B cell (primary cell): ENCODE data around the gene TMX2. TPM values are rescaled to one million over a fixed set of nuclear protein-coding genes. Genes with fewer than 3 reads are reported as not detected.

Experiments
- ATAC-seq: fragments of 200-7000 bp; cut with Tn5 transposase; one replicate; pipeline ENCODE4 v1.10.0; 2021; ENCODE audit warnings: low read depth, mild to moderate bottlenecking, moderate number of reproducible peaks, moderate library complexity
- CTCF ChIA-PET: fragments of 350-600 bp; sonication (Branson Sonifier 250); formaldehyde crosslinking; loops from one replicate; lab custom pipeline; 2021; ENCODE audit warnings: antibody characterized with exemption, inconsistent platforms; lab: Charles Lee
- POLR2A ChIA-PET: fragments of 350-600 bp; sonication (Branson Sonifier 250); formaldehyde crosslinking; loops from one replicate; lab custom pipeline; 2021; ENCODE audit warnings: antibody characterized with exemption; lab: Charles Lee
- DNase-seq: peaks from one replicate; pipeline ENCODE4 v3.0.0; 2013
- H2AFZ ChIP-seq: 2 replicates; pipeline ENCODE4 v1.6.1; 2012; ENCODE audit warnings: mild to moderate bottlenecking, low read depth, low read length; ENCODE audit not compliant: insufficient read depth, poor library complexity, severe bottlenecking
- H3K27ac ChIP-seq, 2 donors: 1 replicate in 1 of 2; 2 replicates in 1 of 2; pipeline ENCODE4 v1.5.1; 2012 to 2013; ENCODE audit warnings: low read length in 2 of 2, mild to moderate bottlenecking in 2 of 2, moderate library complexity in 1 of 2
- H3K27me3 ChIP-seq, 4 experiments: fragments of 200-600 bp in 1 of 4; sonication (generic) in 1 of 4; replicated peaks in 1 of 4; 1 replicate in 2 of 4; 2 replicates in 2 of 4; pipeline versions ENCODE4 v1.6.1 to v1.7.0; 2013 to 2016; ENCODE audit warnings: low read length in 3 of 4, mild to moderate bottlenecking in 2 of 4, mixed read lengths in 1 of 4, moderate library complexity in 1 of 4; ENCODE audit not compliant: insufficient read depth in 4 of 4, control insufficient read depth in 3 of 4; ENCODE audit errors: control extremely low read depth in 1 of 4
- H3K36me3 ChIP-seq, 2 experiments: replicated peaks in 1 of 2; 1 replicate in 1 of 2; 2 replicates in 1 of 2; pipeline versions ENCODE4 v1.6.1 to v1.7.1; 2013; ENCODE audit warnings: low read length in 1 of 2; ENCODE audit not compliant: insufficient read depth in 2 of 2, control insufficient read depth in 1 of 2; ENCODE audit errors: control extremely low read depth in 1 of 2, extremely low read depth in 1 of 2
- H3K4me1 ChIP-seq, 2 donors: fragments of 200-600 bp in 1 of 2; sonication (generic) in 1 of 2; 1 replicate in 1 of 2; 2 replicates in 1 of 2; pipeline versions ENCODE4 v1.5.1 to v1.6.1; 2013 to 2017; ENCODE audit warnings: low read length in 2 of 2; ENCODE audit not compliant: control insufficient read depth in 2 of 2, insufficient read depth in 2 of 2
- H3K4me2 ChIP-seq: replicated peaks from 2 replicates; pipeline ENCODE3; 2012; ENCODE audit warnings: mild to moderate bottlenecking, low read depth, low read length; ENCODE audit not compliant: poor library complexity, severe bottlenecking
- H3K4me3 ChIP-seq, 5 experiments: fragments of 200-600 bp in 1 of 5; sonication (generic) in 1 of 5; 1 replicate in 3 of 5; 2 replicates in 2 of 5; pipeline versions ENCODE4 v1.5.1 to v1.7.0; 2011 to 2016; ENCODE audit warnings: low read length in 4 of 5, mild to moderate bottlenecking in 4 of 5, low read depth in 2 of 5, control low read depth in 1 of 5, moderate library complexity in 1 of 5; ENCODE audit not compliant: insufficient read depth in 1 of 5; ENCODE audit errors: control extremely low read depth in 1 of 5, extremely low read depth in 1 of 5
- H3K79me2 ChIP-seq: fragments of 200-600 bp; sonication (generic); one replicate; pipeline ENCODE4 v1.6.0; 2016; ENCODE audit warnings: low read length; ENCODE audit not compliant: control insufficient read depth, insufficient read depth
- H3K9ac ChIP-seq: fragments of 200-600 bp; sonication (generic); 2 replicates; pipeline ENCODE4 v1.6.1; 2017; ENCODE audit warnings: mild to moderate bottlenecking, low read length, moderate library complexity
- H3K9me3 ChIP-seq, 3 donors: one replicate each; pipeline versions ENCODE4 v1.6.1 to v1.7.1; 2013; ENCODE audit warnings: low read length in 2 of 3; ENCODE audit not compliant: control insufficient read depth in 2 of 3, insufficient read depth in 1 of 3; ENCODE audit errors: control extremely low read depth in 1 of 3
- H4K20me1 ChIP-seq: 2 replicates; pipeline ENCODE4 v1.6.0; 2012; ENCODE audit warnings: mild to moderate bottlenecking, low read length; ENCODE audit not compliant: insufficient read depth, control insufficient read depth, poor library complexity, severe bottlenecking
- H3K27ac Mint-ChIP-seq: one replicate; pipeline ENCODE4 v1.8.0; 2021; ENCODE audit warnings: mixed read lengths
- H3K27me3 Mint-ChIP-seq: one replicate; pipeline ENCODE4 v1.8.0; 2021; ENCODE audit warnings: mixed read lengths
- H3K4me1 Mint-ChIP-seq: one replicate; pipeline ENCODE4 v1.8.0; 2021; ENCODE audit warnings: mixed read lengths
- H3K4me3 Mint-ChIP-seq: one replicate; pipeline ENCODE4 v1.8.0; 2021; ENCODE audit warnings: mixed read lengths
- H3K9me3 Mint-ChIP-seq: one replicate; pipeline ENCODE4 v1.8.0; 2022; ENCODE audit warnings: mixed read lengths; ENCODE audit not compliant: insufficient read depth
- CTCF ChIP-seq: fragments of 200-600 bp; IDR thresholded peaks from one replicate; pipeline ENCODE4 v1.8.0; 2022; ENCODE audit warnings: antibody characterized with exemption, mild to moderate bottlenecking
- EZH2 ChIP-seq: IDR thresholded peaks from 2 replicates; pipeline ENCODE4 v1.6.1; 2012; ENCODE audit warnings: borderline replicate concordance, low read depth, mild to moderate bottlenecking, moderate library complexity, low read length; ENCODE audit not compliant: insufficient read depth, poor library complexity, severe bottlenecking
- WGBS: methylation state at CpG from one replicate; pipeline ENCODE4 v1.1.5; 2013; ENCODE audit warnings: missing lambda C conversion rate; ENCODE audit not compliant: insufficient coverage; 5-methylcytosine and 5-hydroxymethylcytosine counted together
- intact Hi-C: fragments of 100-400 bp; cut with micrococcal nuclease; formaldehyde crosslinking; loops from one replicate; pipeline ENCODE4 v1.10.0; 2022
- polyA plus RNA-seq: library from polyadenylated mRNA; depleted of rRNA; stranded (reverse); fragments of >200 nt; gene quantifications from 2 replicates; pipeline ENCODE4 v1.2.3, GENCODE V29; 2012
- total RNA-seq, 2 donors: library from RNA; stranded (reverse); fragments of 120-200 nt in 1 of 2; gene quantifications; 1 replicate in 1 of 2; 2 replicates in 1 of 2; pipeline versions ENCODE4 v1.2.3 to v1.2.4, GENCODE V29; 2013 to 2022

The TMX2 gene
- total and polyA plus RNA-seq, 2 donors (not counting 1 experiment from before 2014, with no cell fraction given): 40.3 to 60.2 TPM

DNA sequence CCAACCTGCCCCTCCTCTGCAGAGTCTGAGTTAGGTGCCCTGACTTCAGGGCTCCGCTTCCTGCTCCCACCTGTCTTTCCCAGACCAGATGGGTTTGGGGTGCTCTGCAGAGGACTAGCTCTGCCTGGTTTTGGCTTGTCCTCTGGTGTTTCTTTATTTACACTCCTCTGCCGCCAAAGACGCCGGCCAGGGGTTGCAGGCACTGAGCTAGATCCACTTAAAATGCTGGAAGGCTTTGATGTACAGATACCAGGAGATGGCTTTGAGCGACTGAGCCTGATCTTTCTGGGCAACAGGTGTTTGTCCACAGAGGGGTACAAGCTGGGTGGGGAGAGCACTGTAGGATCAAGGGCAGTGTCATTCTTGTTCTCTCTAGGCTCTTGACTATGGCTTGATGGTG, 32.8 kb downstream of the TMX2 start:
- CTCF ChIA-PET: interaction anchor here (6.2 kb wide), 1 partner anchor 56 kb away, joined by 68 read pairs; no protein-coding TSS in a partner anchor
- peaks cover 39% of the 10 kb centered on the region for H3K4me1 Mint-ChIP-seq
- Histone ChIP-seq H3K4me1 (peaks cover 11 to 32% of the 10 kb centered on the region in 2 donors), H3K9me3 (no peaks in the 10 kb centered on the region), H3K27ac (peak overlapping the region in 1 of 2 donors; percentile 38), H3K27me3 (no peaks in the 10 kb centered on the region), H3K36me3 (peaks cover 8 to 40% of the 10 kb centered on the region in 2 experiments), H3K9ac (no peak overlapping the region), H3K79me2 (peaks cover 37% of the 10 kb centered on the region), H4K20me1 (no peaks in the 10 kb centered on the region), H3K4me2 (no peak overlapping the region), H3K4me3 (no peak overlapping the region), H2AFZ (no peak overlapping the region)
- peak overlapping the region; percentile 63 for H3K27ac Mint-ChIP-seq
- no peak overlapping the region for H3K4me3 Mint-ChIP-seq
- no peak for DNase-seq
- no peak for TF ChIP-seq CTCF
- no peak for TF ChIP-seq EZH2
- H3K27me3 Mint-ChIP-seq: no peaks in the 10 kb centered on the region
- no peaks in the 10 kb centered on the region for H3K9me3 Mint-ChIP-seq
- ATAC-seq: no peak
- WGBS: 98% methylated on average over 5 of the region's 5 CpGs
- POLR2A ChIA-PET: no interaction called here
- intact Hi-C loops: no loop called here

DNA sequence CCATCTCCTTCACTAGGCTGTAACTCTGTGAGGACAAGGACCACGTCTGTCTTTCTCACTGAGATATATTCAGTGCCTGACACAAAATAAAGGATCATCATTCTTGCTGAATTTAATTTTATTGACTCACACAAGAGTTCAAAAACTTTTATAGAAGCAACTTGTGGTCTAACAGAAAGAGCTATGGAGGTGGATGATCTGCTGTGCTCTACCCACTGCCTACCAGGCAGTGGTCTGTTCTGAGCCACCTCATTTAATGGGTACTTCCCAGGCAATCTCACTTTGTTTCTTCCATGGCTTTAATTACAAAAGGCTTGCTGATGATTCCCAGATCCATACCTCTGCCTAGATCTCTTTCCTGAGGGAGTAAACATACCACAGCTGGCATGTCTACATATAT, 34.5 kb downstream of the TMX2 start:
- H2AFZ ChIP-seq: no peak overlapping the region
- ATAC-seq: no peak
- Mint-ChIP-seq H3K27ac (peak overlapping the region; percentile 16), H3K9me3 (no peaks in the 10 kb centered on the region), H3K4me1 (peaks cover 35% of the 10 kb centered on the region), H3K27me3 (no peaks in the 10 kb centered on the region), H3K4me3 (no peak overlapping the region)
- no peak for DNase-seq
- ChIA-PET POLR2A (interaction anchor here (0.6 kb wide), 2 partner anchors 31 to 37 kb away, joined by 3 to 7 read pairs; no protein-coding TSS in a partner anchor), CTCF (interaction anchor here (6.8 kb wide), 1 partner anchor 55 kb away, joined by 180 read pairs; no protein-coding TSS in a partner anchor)
- no CpG with 5 or more reads among the region's 1 CpG for WGBS
- intact Hi-C loops: no loop called here
- no peaks in the 10 kb centered on the region for H3K27me3 ChIP-seq
- no peak overlapping the region for H3K9ac ChIP-seq
- TF ChIP-seq CTCF: no peak
- H3K27ac ChIP-seq: peak overlapping the region in 1 of 2 donors; percentile 44
- H3K79me2 ChIP-seq: peaks cover 32% of the 10 kb centered on the region
- H4K20me1 ChIP-seq: no peaks in the 10 kb centered on the region
- no peaks in the 10 kb centered on the region for H3K9me3 ChIP-seq
- no peak overlapping the region for H3K4me2 ChIP-seq
- H3K4me1 ChIP-seq: peaks cover 11 to 26% of the 10 kb centered on the region in 2 donors
- no peak overlapping the region for H3K4me3 ChIP-seq
- H3K36me3 ChIP-seq: peaks cover 8 to 40% of the 10 kb centered on the region in 2 experiments
